Mesenchymal stem cell (in vitro differentiated cells and primary cell): ENCODE data around the gene CAMK2N2.

ENCODE experiments used
- DNase-seq: peaks from one replicate; pipeline ENCODE4 v3.0.0-alpha.2; 2013
- H2AFZ ChIP-seq: one replicate; pipeline ENCODE4 v1.6.1; 2013; ENCODE audit warnings: low read depth, mild to moderate bottlenecking, control low read depth, inconsistent platforms, low read length, moderate library complexity
- H2AK5ac ChIP-seq: 2 replicates; pipeline ENCODE4 v1.6.1; 2013; ENCODE audit warnings: low read length, moderate library complexity, mild to moderate bottlenecking, inconsistent platforms; ENCODE audit not compliant: severe bottlenecking
- H2BK120ac ChIP-seq: one replicate; pipeline ENCODE4 v1.6.1; 2013; ENCODE audit warnings: low read depth, mild to moderate bottlenecking, inconsistent platforms, low read length, moderate library complexity
- H2BK12ac ChIP-seq, 2 experiments: one replicate each; pipeline ENCODE4 v1.6.1; 2013; ENCODE audit warnings: inconsistent platforms in 2 of 2, low read length in 2 of 2, mild to moderate bottlenecking in 2 of 2, moderate library complexity in 2 of 2, control low read depth in 1 of 2
- H2BK15ac ChIP-seq: one replicate; pipeline ENCODE4 v1.6.1; 2013; ENCODE audit warnings: mild to moderate bottlenecking, low read depth, inconsistent platforms; ENCODE audit not compliant: poor library complexity, severe bottlenecking
- H2BK5ac ChIP-seq: 2 replicates; pipeline ENCODE4 v1.6.1; 2013; ENCODE audit warnings: low read depth, mild to moderate bottlenecking, low read length, control low read depth, inconsistent platforms; ENCODE audit not compliant: poor library complexity, severe bottlenecking
- H3K14ac ChIP-seq, 2 experiments: one replicate each; pipeline ENCODE4 v1.6.1; 2013; ENCODE audit warnings: inconsistent platforms in 2 of 2, low read length in 2 of 2, control low read depth in 1 of 2, mild to moderate bottlenecking in 1 of 2, moderate library complexity in 1 of 2
- H3K18ac ChIP-seq, 2 experiments: one replicate each; pipeline ENCODE4 v1.6.1; 2013; ENCODE audit warnings: inconsistent platforms in 2 of 2, low read length in 2 of 2, control low read depth in 1 of 2, low read depth in 1 of 2, mild to moderate bottlenecking in 1 of 2
- H3K23ac ChIP-seq, 2 experiments: one replicate each; pipeline ENCODE4 v1.6.1; 2013; ENCODE audit warnings: inconsistent platforms in 2 of 2, low read length in 2 of 2, mild to moderate bottlenecking in 2 of 2, moderate library complexity in 2 of 2, control low read depth in 1 of 2
- H3K27ac ChIP-seq: 2 replicates; pipeline ENCODE4 v1.5.1; 2013; ENCODE audit warnings: mild to moderate bottlenecking, moderate library complexity, low read length, control low read depth, inconsistent platforms; ENCODE audit not compliant: poor library complexity, severe bottlenecking
- H3K27me3 ChIP-seq, 2 experiments: 2 replicates each; pipeline versions ENCODE4 v1.6.1 to v1.7.0; 2013; ENCODE audit warnings: low read length in 2 of 2, mild to moderate bottlenecking in 2 of 2, moderate library complexity in 2 of 2, control low read depth in 1 of 2, inconsistent platforms in 1 of 2; ENCODE audit not compliant: control insufficient read depth in 1 of 2, insufficient read depth in 1 of 2
- H3K36me3 ChIP-seq, 2 experiments: 2 replicates each; pipeline versions ENCODE4 v1.6.1 to v1.7.0; 2013; ENCODE audit warnings: low read length in 2 of 2, control low read depth in 1 of 2, inconsistent platforms in 1 of 2, low read depth in 1 of 2, mild to moderate bottlenecking in 1 of 2; ENCODE audit not compliant: insufficient read depth in 2 of 2, control insufficient read depth in 1 of 2
- H3K4ac ChIP-seq, 2 experiments: one replicate each; pipeline ENCODE4 v1.6.1; 2013; ENCODE audit warnings: inconsistent platforms in 2 of 2, low read length in 2 of 2, mild to moderate bottlenecking in 2 of 2, moderate library complexity in 2 of 2, control low read depth in 1 of 2, low read depth in 1 of 2
- H3K4me1 ChIP-seq: 2 replicates; pipeline ENCODE4 v1.6.1; 2013; ENCODE audit warnings: low read depth, low read length, control low read depth; ENCODE audit not compliant: control insufficient read depth, insufficient read depth
- H3K4me2 ChIP-seq: 2 replicates; pipeline ENCODE4 v1.6.1; 2013; ENCODE audit warnings: low read length, mild to moderate bottlenecking, inconsistent platforms; ENCODE audit not compliant: poor library complexity, severe bottlenecking
- H3K4me3 ChIP-seq, 2 experiments: 2 replicates each; pipeline versions ENCODE4 v1.5.1 to v1.7.0; 2013; ENCODE audit warnings: low read length in 2 of 2, mild to moderate bottlenecking in 2 of 2, control low read depth in 1 of 2, low read depth in 1 of 2; ENCODE audit not compliant: insufficient read depth in 1 of 2
- H3K79me1 ChIP-seq: replicated peaks from 2 replicates; pipeline ENCODE4 v1.6.1; 2013; ENCODE audit warnings: mild to moderate bottlenecking, control low read depth, low read length, inconsistent platforms; ENCODE audit not compliant: poor library complexity, severe bottlenecking
- H3K9ac ChIP-seq: 2 replicates; pipeline ENCODE4 v1.7.0; 2013; ENCODE audit warnings: mild to moderate bottlenecking, low read length, moderate library complexity
- H3K9me3 ChIP-seq: 2 replicates; pipeline ENCODE4 v1.7.0; 2013; ENCODE audit warnings: mild to moderate bottlenecking, low read length; ENCODE audit not compliant: control insufficient read depth
- H4K8ac ChIP-seq: one replicate; pipeline ENCODE4 v1.6.1; 2013; ENCODE audit warnings: inconsistent platforms, mild to moderate bottlenecking, low read length, moderate library complexity
- H4K91ac ChIP-seq: one replicate; pipeline ENCODE4 v1.6.1; 2013; ENCODE audit warnings: mild to moderate bottlenecking, low read length, inconsistent platforms
- WGBS: methylation state at CpG from one replicate; pipeline ENCODE4 v1.1.7; 2013; ENCODE audit warnings: mixed read lengths; 5-methylcytosine and 5-hydroxymethylcytosine counted together

The CAMK2N2 gene

GRCh38 chr3:184239221-184239620, 22.1 kb downstream of the CAMK2N2 start:
- H2AFZ ChIP-seq: no peak overlapping the region
- no peak overlapping the region for H3K23ac ChIP-seq
- H3K4me3 ChIP-seq: no peak overlapping the region
- no peak overlapping the region for H3K4me2 ChIP-seq
- H4K91ac ChIP-seq: no peak overlapping the region
- H3K27me3 ChIP-seq: peaks cover 10 to 39% of the 10 kb centered on the region in 2 experiments
- no peaks in the 10 kb centered on the region for H3K9me3 ChIP-seq
- no peaks in the 10 kb centered on the region for H3K79me1 ChIP-seq
- no peak overlapping the region for H3K18ac ChIP-seq
- H2BK15ac ChIP-seq: no peak overlapping the region
- no peak overlapping the region for H3K14ac ChIP-seq
- no peak overlapping the region for H2BK5ac ChIP-seq
- H2AK5ac ChIP-seq: no peak overlapping the region
- no peak overlapping the region for H2BK120ac ChIP-seq
- no peak overlapping the region for H2BK12ac ChIP-seq
- no peak overlapping the region for H4K8ac ChIP-seq
- H3K4ac ChIP-seq: no peak overlapping the region
- 91% methylated on average over 8 of the region's 8 CpGs for WGBS
- H3K27ac ChIP-seq: no peak overlapping the region
- H3K36me3 ChIP-seq: peaks cover 24 to 32% of the 10 kb centered on the region in 2 experiments
- no peak for DNase-seq
- H3K9ac ChIP-seq: no peak overlapping the region
- H3K4me1 ChIP-seq: peaks cover 2% of the 10 kb centered on the region

DNA sequence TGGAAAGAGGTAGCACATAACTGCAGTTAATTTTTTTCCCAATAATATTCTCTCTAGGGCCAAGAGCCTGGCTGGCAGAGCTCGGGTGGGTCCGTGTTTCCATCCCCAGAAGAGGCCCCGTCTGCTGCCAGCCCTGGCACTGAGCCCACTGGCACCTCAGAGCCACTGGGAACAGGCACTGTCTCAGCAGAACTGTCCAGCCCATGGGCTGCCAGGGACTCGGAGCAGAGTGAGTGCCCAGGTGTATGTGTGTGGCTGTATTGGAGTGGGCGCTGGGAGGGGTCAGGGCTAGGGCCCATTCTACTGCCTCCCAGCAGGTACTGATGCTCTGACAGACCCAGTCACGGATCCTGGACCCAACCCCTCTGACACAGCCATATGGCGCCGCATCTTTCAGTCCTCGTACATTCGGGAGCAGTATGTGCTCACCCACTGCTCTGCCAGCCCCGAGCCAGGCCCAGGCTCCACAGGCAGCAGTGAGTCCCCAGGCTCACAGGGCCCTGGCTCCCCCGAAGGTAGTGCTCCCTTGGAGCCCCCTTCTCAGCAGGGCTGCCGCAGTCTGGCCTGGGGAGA, 23.0 kb downstream of the CAMK2N2 start:
- Histone ChIP-seq H4K91ac (no peak overlapping the region), H3K27ac (no peak overlapping the region), H3K9me3 (no peaks in the 10 kb centered on the region), H3K79me1 (no peaks in the 10 kb centered on the region), H3K18ac (no peak overlapping the region), H3K4me3 (no peak overlapping the region), H2AFZ (no peak overlapping the region), H3K27me3 (peaks cover 10 to 41% of the 10 kb centered on the region in 2 experiments), H4K8ac (no peak overlapping the region), H3K4me1 (peaks cover 7% of the 10 kb centered on the region), H2AK5ac (no peak overlapping the region), H2BK5ac (no peak overlapping the region), H3K23ac (no peak overlapping the region), H2BK15ac (no peak overlapping the region), H2BK120ac (no peak overlapping the region), H3K4ac (no peak overlapping the region), H3K14ac (no peak overlapping the region), H2BK12ac (no peak overlapping the region), H3K36me3 (peaks cover 15 to 24% of the 10 kb centered on the region in 2 experiments), H3K9ac (no peak overlapping the region), H3K4me2 (no peak overlapping the region)
- DNase-seq: no peak
- 80% methylated on average over 13 of the region's 13 CpGs for WGBS

GRCh38 chr3:184237807-184238206, 23.5 kb downstream of the CAMK2N2 start:
- no peak overlapping the region for H3K4me3 ChIP-seq
- H3K23ac ChIP-seq: no peak overlapping the region
- H2BK12ac ChIP-seq: no peak overlapping the region
- H2BK5ac ChIP-seq: no peak overlapping the region
- H4K91ac ChIP-seq: no peak overlapping the region
- 88% methylated on average over 1 of the region's 1 CpG for WGBS
- H2BK15ac ChIP-seq: no peak overlapping the region
- DNase-seq: no peak
- no peaks in the 10 kb centered on the region for H3K79me1 ChIP-seq
- H3K4me2 ChIP-seq: no peak overlapping the region
- no peak overlapping the region for H2BK120ac ChIP-seq
- peaks cover 7% of the 10 kb centered on the region for H3K4me1 ChIP-seq
- H3K18ac ChIP-seq: no peak overlapping the region
- peaks cover 9 to 21% of the 10 kb centered on the region in 2 experiments for H3K36me3 ChIP-seq
- no peak overlapping the region for H2AK5ac ChIP-seq
- H3K14ac ChIP-seq: no peak overlapping the region
- no peak overlapping the region for H3K27ac ChIP-seq
- H4K8ac ChIP-seq: no peak overlapping the region
- peaks cover 12 to 46% of the 10 kb centered on the region in 2 experiments for H3K27me3 ChIP-seq
- H3K9ac ChIP-seq: no peak overlapping the region
- no peaks in the 10 kb centered on the region for H3K9me3 ChIP-seq
- H3K4ac ChIP-seq: no peak overlapping the region
- H2AFZ ChIP-seq: no peak overlapping the region

DNA sequence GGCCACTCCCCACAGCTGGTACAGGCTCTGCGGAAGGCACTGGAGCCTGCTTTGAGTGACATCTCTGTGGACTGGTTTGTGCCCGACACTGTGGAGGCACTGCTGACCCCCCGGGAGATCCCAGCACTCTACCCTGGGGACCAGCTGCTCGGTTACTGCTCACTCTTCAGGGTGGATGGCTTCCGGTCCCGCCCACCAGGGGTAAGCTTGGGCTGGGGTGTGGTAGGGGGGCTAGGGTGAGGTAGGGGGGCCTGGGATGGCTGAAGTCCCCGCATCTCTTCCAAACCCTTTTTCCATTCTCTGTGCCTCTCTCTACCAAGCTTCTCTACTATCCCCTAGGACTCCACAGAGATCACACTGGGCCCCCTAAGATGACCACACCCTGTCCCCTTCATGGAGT, 24.1 kb downstream of the CAMK2N2 start:
- no peak overlapping the region for H4K91ac ChIP-seq
- H3K4ac ChIP-seq: no peak overlapping the region
- no peak overlapping the region for H3K27ac ChIP-seq
- no peak overlapping the region for H3K4me2 ChIP-seq
- H2AFZ ChIP-seq: no peak overlapping the region
- H2BK5ac ChIP-seq: no peak overlapping the region
- peaks cover 3 to 15% of the 10 kb centered on the region in 2 experiments for H3K36me3 ChIP-seq
- H3K14ac ChIP-seq: no peak overlapping the region
- no peaks in the 10 kb centered on the region for H3K9me3 ChIP-seq
- H3K4me3 ChIP-seq: no peak overlapping the region
- H3K27me3 ChIP-seq: peaks cover 18 to 52% of the 10 kb centered on the region in 2 experiments
- 89% methylated on average over 4 of the region's 7 CpGs for WGBS
- H2BK120ac ChIP-seq: no peak overlapping the region
- H3K23ac ChIP-seq: no peak overlapping the region
- H3K79me1 ChIP-seq: no peaks in the 10 kb centered on the region
- no peak overlapping the region for H3K18ac ChIP-seq
- no peak overlapping the region for H2BK15ac ChIP-seq
- H4K8ac ChIP-seq: no peak overlapping the region
- no peak overlapping the region for H3K9ac ChIP-seq
- DNase-seq: no peak
- peaks cover 7% of the 10 kb centered on the region for H3K4me1 ChIP-seq
- no peak overlapping the region for H2BK12ac ChIP-seq
- no peak overlapping the region for H2AK5ac ChIP-seq
